NCI-H1092 (cell line): ENCODE data around the gene ATG101.
A peak's percentile ranks its signal among the peaks of the same experiment; 100 is the strongest.

Experiments used
- DNase-seq: peaks from one replicate; lab custom pipeline; 2025; lab: John Stamatoyannopoulos, UW

Gene ATG101, protein sequence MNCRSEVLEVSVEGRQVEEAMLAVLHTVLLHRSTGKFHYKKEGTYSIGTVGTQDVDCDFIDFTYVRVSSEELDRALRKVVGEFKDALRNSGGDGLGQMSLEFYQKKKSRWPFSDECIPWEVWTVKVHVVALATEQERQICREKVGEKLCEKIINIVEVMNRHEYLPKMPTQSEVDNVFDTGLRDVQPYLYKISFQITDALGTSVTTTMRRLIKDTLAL

DNA sequence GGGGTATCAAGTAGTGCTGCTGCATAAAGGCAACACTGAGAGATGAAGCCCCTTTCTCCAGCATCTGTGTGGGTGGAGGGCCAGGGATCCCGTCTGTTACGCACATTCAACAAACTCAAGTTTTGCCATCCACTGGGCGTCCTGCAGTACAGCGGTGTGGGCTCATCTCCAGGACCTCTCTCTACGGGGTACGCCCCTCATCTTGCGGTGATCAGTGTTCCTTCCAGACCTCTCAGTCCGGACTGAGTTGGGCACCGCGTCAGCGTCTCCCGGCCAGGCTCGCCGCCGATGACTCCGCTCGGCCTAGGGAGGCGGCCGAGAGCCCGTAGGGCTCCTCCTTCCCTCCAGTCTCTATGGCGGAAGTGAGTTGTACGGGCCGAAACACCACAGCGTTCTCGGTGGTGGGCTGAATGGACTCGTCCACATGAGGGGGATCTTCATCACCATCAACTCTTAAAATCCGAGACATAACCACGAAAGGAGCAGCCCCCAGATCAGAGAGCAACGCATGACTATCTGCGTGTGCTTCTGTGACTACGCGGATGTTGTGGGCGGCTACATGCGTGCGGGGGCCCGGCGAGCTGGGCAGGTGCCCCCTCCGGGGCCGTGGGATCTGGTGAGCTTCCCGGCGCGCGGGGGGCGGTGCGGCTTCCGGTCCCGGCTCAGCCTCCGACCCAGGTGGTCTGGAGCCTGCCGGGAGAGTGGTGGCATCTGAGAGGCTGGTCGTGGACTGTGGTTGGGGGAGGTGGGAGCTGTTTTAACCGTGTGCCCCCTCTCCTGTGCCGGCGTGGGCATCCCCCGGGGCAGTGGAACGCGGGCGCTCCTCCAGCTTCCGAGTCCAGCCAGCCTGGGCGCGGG is at the start of gene ATG101:
Gene ATG101, plus strand, starts transcription at position 652 of the 858 bp plus-strand sequence. CDS start 3,673 bp downstream, outside the sequence.
- DNase-seq, result peak; percentile 86

- peak; percentile 19 for DNase-seq
Measured at GRCh38 chr12:52020539-52021336, 49.0 kb upstream of the ATG101 start.

GRCh38 chr12:52022841-52023181 is 47.0 kb upstream of the ATG101 start:
- DNase-seq, result no peak

DNA sequence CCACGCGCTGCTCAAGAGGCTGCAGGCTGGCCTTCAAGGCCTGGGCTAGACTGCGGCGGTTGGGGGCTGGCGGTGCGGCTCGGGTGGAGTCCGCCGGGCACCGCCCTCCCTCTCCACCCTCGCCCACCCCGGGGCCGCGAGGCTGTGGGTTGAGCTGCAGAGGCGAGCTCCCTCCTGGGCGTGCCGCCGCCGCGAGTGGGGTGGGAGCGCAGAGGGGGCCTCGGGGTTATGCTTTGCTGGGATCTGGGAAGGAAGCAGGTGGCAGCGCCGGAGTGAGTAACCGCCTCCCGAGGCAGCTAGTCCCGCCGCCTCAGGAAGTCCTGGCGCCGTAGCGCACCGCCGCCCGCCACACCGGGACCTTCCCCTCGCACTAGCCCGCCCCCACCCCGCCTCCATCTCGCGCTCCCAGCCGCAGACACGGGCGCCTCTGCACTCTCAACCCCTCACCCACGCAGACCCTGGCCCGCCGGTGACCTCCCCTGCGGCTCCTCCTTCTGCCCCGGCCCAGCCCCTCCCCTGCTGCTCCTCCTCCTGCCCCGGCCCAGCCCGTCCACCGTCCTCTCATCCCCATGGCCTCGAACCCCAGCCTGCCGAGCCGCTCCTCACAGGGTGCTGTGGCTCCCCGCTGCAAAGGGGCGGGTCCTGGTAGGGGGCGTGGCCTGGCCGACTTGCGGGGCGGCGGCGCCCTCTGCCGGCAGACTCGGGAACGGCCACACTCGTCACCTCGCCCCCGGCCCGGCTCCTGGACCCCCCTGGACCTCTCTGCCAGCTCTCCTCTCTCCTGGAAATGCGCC is 46.4 kb upstream of the ATG101 start:
- peak; percentile 43 for DNase-seq

DNA sequence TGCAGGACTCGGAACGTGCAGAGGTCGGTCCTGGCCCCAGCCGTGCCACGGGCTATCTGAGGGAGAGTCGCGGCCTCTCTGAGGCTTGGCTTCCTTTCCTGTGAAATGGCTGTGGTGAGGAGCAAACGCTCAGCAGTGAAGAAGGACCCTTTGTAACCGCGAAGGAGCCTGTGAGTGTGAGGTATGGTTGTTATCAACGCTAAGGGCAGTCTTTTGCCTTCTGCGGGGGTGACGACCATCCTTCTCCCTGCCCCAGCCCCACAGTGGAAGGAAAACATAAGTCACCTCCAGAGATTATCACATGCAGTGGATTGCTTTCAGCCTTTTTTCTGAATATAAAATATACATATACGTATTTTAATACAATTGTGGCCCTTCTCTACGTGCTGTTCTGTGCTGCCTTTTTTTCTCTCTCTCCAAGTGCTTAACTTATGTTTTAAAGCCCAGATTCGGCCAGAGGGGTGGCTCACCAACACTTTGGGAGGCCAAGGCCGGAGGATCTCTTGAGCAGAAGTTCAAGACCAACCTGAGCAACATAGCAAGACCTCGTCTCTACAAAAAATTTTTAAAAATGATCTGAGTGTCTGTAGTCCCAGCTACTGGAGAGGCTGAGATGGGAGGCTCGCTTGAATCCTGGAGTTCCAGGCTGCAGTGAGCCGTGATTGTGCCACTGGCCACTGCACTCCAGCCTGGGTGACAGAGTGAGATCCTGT is 45.6 kb upstream of the ATG101 start:
- no peak for DNase-seq

DNA sequence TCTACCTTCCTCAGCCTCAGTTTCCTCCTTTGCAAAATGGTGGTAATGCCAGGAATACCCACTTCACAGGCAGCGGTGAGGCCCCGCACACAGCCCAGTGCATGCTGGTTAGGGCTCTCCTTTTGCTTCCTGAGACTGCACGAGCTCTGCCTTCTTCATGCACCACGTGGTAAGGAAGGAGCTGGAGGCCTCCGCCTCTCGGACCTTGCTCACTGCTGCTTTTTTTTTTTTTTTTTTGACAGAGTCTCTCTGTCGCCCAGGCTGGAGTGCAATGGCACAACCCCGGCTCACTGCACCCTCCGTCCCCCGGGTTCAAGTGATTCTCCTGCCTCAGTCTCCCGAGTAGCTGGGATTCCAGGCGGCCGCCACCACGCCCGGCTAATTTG is 44.9 kb upstream of the ATG101 start:
- no peak for DNase-seq

- no peak for DNase-seq
Measured at GRCh38 chr12:52026263-52026662, 43.5 kb upstream of the ATG101 start.

GRCh38 chr12:52027085-52027843 is 42.5 kb upstream of the ATG101 start:
- DNase-seq, result no peak

- DNase-seq, result peak; percentile 87
Measured at GRCh38 chr12:52029685-52030084, 40.1 kb upstream of the ATG101 start.

DNA sequence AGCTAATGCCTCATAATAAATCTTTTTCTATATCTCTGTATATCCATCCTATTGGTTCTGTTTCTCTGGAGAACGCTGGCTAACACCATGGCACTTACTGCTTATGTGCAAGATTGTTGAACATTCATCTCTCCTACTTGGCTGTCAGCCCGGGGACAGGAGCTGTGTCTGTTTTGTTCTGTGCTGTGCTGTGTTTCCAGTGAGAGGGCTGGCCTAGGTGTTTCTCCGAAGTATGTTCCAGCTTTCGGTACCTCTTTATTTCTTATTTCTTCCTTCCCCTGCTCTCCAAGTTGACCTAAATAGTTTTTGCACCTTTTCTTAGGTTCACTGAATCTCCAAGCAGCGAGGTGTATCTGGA is 37.4 kb upstream of the ATG101 start:
- no peak for DNase-seq

DNA sequence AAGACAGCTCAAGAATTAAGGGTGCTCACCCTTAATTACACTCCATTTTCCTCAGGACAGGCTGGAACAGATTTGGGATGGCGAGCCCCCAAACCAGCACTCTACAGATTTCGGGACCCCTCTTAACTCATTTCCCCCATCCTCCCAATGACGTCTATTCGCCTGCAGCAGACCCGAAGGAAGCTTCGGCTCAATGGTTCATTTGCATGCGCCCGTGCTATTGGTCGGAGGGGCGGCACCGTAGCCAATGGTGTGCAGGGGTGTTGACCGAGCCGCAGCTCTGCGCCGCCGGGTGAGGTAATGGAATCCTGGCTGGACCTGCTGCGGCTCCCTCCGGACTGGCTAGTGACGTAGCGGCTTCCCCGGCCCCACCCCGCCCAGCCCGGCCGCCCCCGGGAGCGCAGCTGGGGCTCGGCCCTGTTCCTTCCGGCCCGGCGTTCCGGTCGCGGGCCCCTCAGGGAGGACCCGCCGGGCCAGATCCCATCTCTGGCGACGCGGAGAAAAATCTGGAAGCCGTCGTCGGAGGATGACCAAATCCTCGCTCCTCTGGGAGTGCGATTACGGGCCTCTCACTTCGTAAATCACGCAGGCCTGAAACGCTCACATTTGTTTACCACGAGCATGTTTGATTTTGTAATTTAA is 36.9 kb upstream of the ATG101 start:
- DNase-seq, result peak; percentile 89

- no peak for DNase-seq
Measured at GRCh38 chr12:52033446-52034140, 36.2 kb upstream of the ATG101 start.

DNA sequence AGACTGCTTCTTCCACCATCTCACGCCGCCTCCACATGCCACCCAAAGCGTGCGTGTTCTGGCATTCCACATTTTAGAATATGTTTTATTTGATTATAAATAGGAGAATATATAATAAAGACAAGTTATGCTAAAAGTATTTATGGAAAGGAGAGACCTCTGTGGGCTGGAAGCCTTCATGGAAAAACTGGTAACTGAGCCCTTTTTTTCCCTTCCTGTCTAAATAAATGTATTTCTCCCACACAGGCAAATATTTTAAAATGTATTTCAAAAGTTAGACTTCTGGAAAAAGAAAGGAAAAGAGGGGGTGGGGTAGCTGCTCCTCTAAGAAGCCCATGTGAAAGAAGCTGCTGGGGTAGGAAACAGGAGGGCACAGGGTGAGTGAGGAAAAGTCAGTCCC is 34.6 kb upstream of the ATG101 start:
- no peak for DNase-seq

DNA sequence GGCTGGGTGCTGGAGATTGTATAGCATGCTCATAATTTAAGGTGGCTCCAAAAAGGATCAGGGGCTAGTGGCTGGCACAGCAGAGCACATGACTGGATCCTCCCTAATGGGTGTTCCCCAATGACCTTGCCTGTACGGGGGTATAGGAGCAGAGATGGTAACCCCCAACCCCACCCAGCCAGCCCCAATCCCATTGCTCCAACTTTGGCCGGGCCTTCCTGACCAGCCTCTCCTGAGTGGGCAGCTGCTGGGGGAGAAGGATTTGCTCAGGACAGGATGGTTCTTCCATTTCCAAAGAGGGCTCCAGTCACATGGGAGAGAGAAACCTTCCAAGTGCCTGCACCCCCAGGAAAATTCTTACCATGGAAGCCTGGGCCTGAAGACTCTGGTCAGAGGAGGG is 33.9 kb upstream of the ATG101 start:
- no peak for DNase-seq

GRCh38 chr12:52036587-52037171 is 33.1 kb upstream of the ATG101 start:
- no peak for DNase-seq

- DNase-seq, result no peak
Measured at GRCh38 chr12:52037248-52037861, 32.4 kb upstream of the ATG101 start.

DNA sequence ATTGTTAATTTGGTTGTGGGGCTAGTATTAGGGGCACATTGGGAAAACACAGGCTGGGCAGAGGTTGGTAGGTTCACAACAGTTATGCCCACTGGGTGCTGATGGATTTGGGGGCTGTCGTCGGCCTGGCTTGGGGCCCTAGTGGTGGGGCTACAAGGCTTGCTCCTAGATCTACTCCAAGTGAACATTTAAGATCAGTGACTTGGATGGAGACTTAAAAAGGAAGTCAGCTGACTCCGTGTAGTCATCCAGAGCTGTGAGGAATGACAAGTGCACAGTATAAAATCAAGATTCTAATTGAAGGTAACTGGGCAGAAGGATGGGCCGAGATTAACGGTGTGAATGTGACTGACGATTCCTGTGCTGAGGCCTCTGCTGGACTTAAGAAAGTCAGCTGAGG is 31.3 kb upstream of the ATG101 start:
- DNase-seq, result no peak

- DNase-seq, result no peak
Measured at GRCh38 chr12:52041035-52041434, 28.7 kb upstream of the ATG101 start.

- DNase-seq, result no peak
Measured at GRCh38 chr12:52041695-52042123, 28.1 kb upstream of the ATG101 start.
